KMS-11 (cell line): ENCODE measurements around the gene PRPF8.

Source experiments
- H2AFZ ChIP-seq: fragments of 200-600 bp; sonication (generic); 2 replicates; pipeline ENCODE4 v1.6.1; 2016; ENCODE audit warnings: antibody characterized with exemption, mixed run types, low read depth
- H3K27ac ChIP-seq: fragments of 200-600 bp; sonication (generic); 2 replicates; pipeline ENCODE4 v1.6.1; 2016; ENCODE audit warnings: mild to moderate bottlenecking, mixed run types
- H3K27me3 ChIP-seq: fragments of 200-600 bp; sonication (generic); 2 replicates; pipeline ENCODE4 v1.6.1; 2017; ENCODE audit warnings: mild to moderate bottlenecking, low read depth, mixed run types, moderate library complexity; ENCODE audit not compliant: insufficient read depth
- H3K36me3 ChIP-seq: fragments of 200-600 bp; sonication (generic); 2 replicates; pipeline ENCODE4 v1.6.1; 2017; ENCODE audit warnings: mild to moderate bottlenecking, mixed run types; ENCODE audit not compliant: insufficient read depth
- H3K4me1 ChIP-seq: fragments of 200-600 bp; sonication (generic); 2 replicates; pipeline ENCODE4 v1.6.1; 2016; ENCODE audit warnings: mild to moderate bottlenecking, low read depth, mixed run types; ENCODE audit not compliant: poor library complexity, severe bottlenecking
- H3K4me2 ChIP-seq: fragments of 200-600 bp; sonication (generic); 2 replicates; pipeline ENCODE4 v1.7.0; 2016; ENCODE audit warnings: mild to moderate bottlenecking, mixed run types
- H3K4me3 ChIP-seq: fragments of 200-600 bp; sonication (generic); IDR thresholded peaks from 2 replicates; pipeline ENCODE4 v1.6.1; 2017; ENCODE audit warnings: low read depth, low read length, mixed read lengths; ENCODE audit not compliant: insufficient read depth
- H3K79me2 ChIP-seq: fragments of 200-600 bp; sonication (generic); 2 replicates; pipeline ENCODE4 v1.6.1; 2016; ENCODE audit warnings: low read depth, mixed run types; ENCODE audit not compliant: insufficient read depth
- H3K9ac ChIP-seq: fragments of 200-600 bp; sonication (generic); 2 replicates; pipeline ENCODE4 v1.6.1; 2016; ENCODE audit warnings: mild to moderate bottlenecking, mixed run types
- H4K20me1 ChIP-seq: fragments of 200-600 bp; sonication (generic); 2 replicates; pipeline ENCODE4 v1.6.1; 2016; ENCODE audit warnings: mild to moderate bottlenecking, mixed run types; ENCODE audit not compliant: insufficient read depth
- TF ChIP-seq, protein P1 (sequence below): fragments of 200-600 bp; sonication (generic); conservative IDR thresholded peaks from 2 replicates; pipeline ENCODE4 v1.6.1; 2017; ENCODE audit warnings: low read depth, mild to moderate bottlenecking, antibody characterized with exemption, low read length, moderate library complexity, mixed read lengths

Gene PRPF8

DNA sequence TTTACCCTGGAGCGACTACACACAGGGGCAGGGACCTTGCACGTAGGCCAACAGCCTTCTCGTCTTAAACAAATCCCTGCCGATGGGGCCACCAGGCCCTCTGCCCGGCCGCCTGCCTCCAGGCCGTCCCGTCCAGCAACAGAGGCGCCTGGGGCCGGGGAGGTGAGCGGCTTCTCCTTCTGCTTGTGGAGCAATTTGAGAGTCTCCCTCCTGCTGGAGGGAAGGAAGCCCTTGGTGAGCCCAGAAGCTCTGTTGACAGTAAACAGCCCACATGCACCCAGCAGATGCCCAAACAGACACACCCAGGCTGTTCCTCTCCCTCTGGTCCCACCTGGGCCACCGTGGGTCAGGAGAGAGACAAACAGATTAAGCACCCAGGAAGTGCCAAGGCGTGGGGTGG, 64.2 kb downstream of the PRPF8 start:
- no peak overlapping the region for H3K27ac ChIP-seq
- H4K20me1 ChIP-seq: no peaks in the 10 kb centered on the region
- TF ChIP-seq, protein P1, sequence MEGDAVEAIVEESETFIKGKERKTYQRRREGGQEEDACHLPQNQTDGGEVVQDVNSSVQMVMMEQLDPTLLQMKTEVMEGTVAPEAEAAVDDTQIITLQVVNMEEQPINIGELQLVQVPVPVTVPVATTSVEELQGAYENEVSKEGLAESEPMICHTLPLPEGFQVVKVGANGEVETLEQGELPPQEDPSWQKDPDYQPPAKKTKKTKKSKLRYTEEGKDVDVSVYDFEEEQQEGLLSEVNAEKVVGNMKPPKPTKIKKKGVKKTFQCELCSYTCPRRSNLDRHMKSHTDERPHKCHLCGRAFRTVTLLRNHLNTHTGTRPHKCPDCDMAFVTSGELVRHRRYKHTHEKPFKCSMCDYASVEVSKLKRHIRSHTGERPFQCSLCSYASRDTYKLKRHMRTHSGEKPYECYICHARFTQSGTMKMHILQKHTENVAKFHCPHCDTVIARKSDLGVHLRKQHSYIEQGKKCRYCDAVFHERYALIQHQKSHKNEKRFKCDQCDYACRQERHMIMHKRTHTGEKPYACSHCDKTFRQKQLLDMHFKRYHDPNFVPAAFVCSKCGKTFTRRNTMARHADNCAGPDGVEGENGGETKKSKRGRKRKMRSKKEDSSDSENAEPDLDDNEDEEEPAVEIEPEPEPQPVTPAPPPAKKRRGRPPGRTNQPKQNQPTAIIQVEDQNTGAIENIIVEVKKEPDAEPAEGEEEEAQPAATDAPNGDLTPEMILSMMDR: no peak
- H3K79me2 ChIP-seq: no peaks in the 10 kb centered on the region
- no peaks in the 10 kb centered on the region for H3K27me3 ChIP-seq
- H3K4me2 ChIP-seq: no peak overlapping the region
- H3K9ac ChIP-seq: no peak overlapping the region
- no peak overlapping the region for H3K4me3 ChIP-seq
- H3K4me1 ChIP-seq: no peaks in the 10 kb centered on the region
- H2AFZ ChIP-seq: no peak overlapping the region
- no peaks in the 10 kb centered on the region for H3K36me3 ChIP-seq

DNA sequence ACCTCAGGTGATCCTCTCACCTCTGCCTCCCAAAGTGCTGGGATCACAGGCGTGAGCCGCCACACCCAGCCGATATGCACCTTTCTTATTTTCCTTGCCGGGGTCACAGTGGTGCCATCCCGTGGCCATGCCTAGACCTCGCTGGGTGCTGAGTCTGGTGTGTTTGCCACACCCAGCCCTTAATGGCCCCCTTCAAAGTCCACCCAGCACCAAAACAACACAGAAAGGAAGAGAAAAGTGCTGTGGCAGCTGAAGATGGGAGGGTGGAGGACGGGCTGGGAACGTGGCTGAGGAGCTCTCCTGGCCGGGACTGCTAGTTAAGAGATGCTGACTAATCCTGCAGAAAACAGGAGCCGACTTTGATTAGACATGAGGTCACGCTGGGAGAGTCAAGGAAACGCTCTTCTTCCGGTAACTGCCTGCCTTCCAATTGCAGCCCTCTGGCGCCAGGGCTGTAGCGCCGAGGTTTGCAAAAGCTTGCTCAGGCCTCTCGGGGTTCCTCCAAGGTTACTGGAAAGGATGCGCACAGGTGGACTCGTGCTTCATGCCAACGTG, 67.0 kb downstream of the PRPF8 start:
- no peaks in the 10 kb centered on the region for H4K20me1 ChIP-seq

DNA sequence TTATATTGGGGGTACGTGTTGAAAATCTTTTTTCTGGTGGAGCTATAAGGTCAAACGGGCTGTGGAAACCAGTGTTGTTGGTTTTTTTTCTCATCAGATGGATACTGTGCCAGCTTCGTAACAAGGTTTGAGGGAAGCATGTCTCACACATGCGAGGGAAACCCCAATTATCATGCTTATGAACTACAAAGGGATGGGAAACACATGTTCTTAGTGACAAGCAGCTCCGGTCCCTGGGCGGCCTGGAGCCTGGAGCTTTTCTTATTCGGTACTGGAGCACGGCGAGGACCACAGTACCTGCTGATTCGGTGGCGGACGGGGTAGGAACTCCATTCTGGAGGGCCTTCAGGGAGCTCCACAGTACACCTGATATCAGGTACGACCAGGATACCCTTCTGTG, 68.6 kb downstream of the PRPF8 start:
- Histone ChIP-seq H3K27ac (no peak overlapping the region), H4K20me1 (no peaks in the 10 kb centered on the region), H3K4me3 (no peak overlapping the region), H3K27me3 (no peaks in the 10 kb centered on the region), H3K4me2 (no peak overlapping the region), H3K79me2 (no peaks in the 10 kb centered on the region), H3K36me3 (no peaks in the 10 kb centered on the region), H3K4me1 (no peaks in the 10 kb centered on the region), H2AFZ (no peak overlapping the region), H3K9ac (no peak overlapping the region)
- TF ChIP-seq, protein P1: no peak

More for the DNA sequence above, 67.0 kb downstream of the PRPF8 start:
- Histone ChIP-seq H3K4me1 (no peaks in the 10 kb centered on the region), H2AFZ (no peak overlapping the region), H3K4me3 (no peak overlapping the region), H3K27ac (no peak overlapping the region), H3K79me2 (no peaks in the 10 kb centered on the region), H3K9ac (no peak overlapping the region), H3K27me3 (no peaks in the 10 kb centered on the region), H3K36me3 (no peaks in the 10 kb centered on the region), H3K4me2 (no peak overlapping the region)
- TF ChIP-seq, protein P1: no peak

DNA sequence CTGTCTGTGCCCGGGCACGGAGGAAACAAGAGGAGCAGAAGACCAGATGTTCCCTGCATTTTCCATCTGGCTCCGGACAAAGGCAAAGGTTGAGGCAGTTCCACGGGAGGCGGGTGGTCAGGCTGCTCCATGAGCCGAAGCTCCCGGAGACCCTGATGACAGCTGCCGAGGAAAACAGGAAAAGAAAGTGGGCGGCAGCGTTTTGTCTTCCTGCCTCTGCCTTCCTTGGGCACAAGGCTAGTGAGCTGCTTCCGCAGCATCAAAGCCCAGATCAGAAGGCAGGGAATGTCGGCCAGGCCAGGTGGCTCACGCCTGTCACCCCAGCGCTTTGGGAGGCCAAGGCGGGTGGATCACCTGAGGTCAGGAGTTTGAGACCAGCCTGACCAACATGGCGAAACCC, 72.3 kb downstream of the PRPF8 start:
- no peaks in the 10 kb centered on the region for H4K20me1 ChIP-seq
- H3K4me1 ChIP-seq: peaks cover 5% of the 10 kb centered on the region
- no peaks in the 10 kb centered on the region for H3K36me3 ChIP-seq
- H3K9ac ChIP-seq: no peak overlapping the region
- no peak overlapping the region for H3K4me3 ChIP-seq
- TF ChIP-seq, protein P1: no peak
- no peak overlapping the region for H2AFZ ChIP-seq
- no peak overlapping the region for H3K27ac ChIP-seq
- no peak overlapping the region for H3K4me2 ChIP-seq
- no peaks in the 10 kb centered on the region for H3K79me2 ChIP-seq
- H3K27me3 ChIP-seq: no peaks in the 10 kb centered on the region
